CD4-positive, alpha-beta memory T cell (primary cell): ENCODE results near the gene FBXO36. TPM values are rescaled to one million over a fixed set of nuclear protein-coding genes. Genes with fewer than 3 reads are reported as not detected.

Experiments used
- CTCF ChIA-PET: fragments of 350-600 bp; sonication (Branson Sonifier 250); formaldehyde crosslinking; loops from one replicate; lab custom pipeline; 2021; ENCODE audit warnings: inconsistent platforms; ENCODE audit not compliant: partially characterized antibody; lab: Charles Lee
- POLR2A ChIA-PET: fragments of 350-600 bp; sonication (Branson Sonifier 250); formaldehyde crosslinking; loops from one replicate; lab custom pipeline; 2021; ENCODE audit not compliant: partially characterized antibody; lab: Charles Lee
- DNase-seq, 5 donors: peaks; one replicate each; pipeline versions ENCODE4 v3.0.0 to v3.0.0-alpha.2; 2020 to 2022; ENCODE audit warnings: mixed read lengths in 1 of 5
- H3K27ac ChIP-seq: one replicate; pipeline ENCODE4 v1.7.0; 2013; ENCODE audit warnings: low read depth, low read length
- H3K27me3 ChIP-seq: 2 replicates; pipeline ENCODE4 v1.7.0; 2013; ENCODE audit warnings: mild to moderate bottlenecking, low read length, moderate library complexity; ENCODE audit not compliant: insufficient read depth
- H3K36me3 ChIP-seq: 2 replicates; pipeline ENCODE4 v1.7.0; 2013; ENCODE audit warnings: mild to moderate bottlenecking, low read length, moderate library complexity; ENCODE audit not compliant: insufficient read depth
- H3K4me1 ChIP-seq: 2 replicates; pipeline ENCODE4 v1.7.0; 2013; ENCODE audit warnings: mild to moderate bottlenecking, low read length, moderate library complexity; ENCODE audit not compliant: insufficient read depth
- H3K4me3 ChIP-seq, 2 donors: one replicate each; pipeline ENCODE4 v1.7.0; 2013; ENCODE audit warnings: low read length in 2 of 2, mild to moderate bottlenecking in 1 of 2
- H3K9me3 ChIP-seq, 2 donors: one replicate each; pipeline ENCODE4 v1.7.0; 2013; ENCODE audit warnings: low read length in 2 of 2, control low read depth in 1 of 2; ENCODE audit not compliant: control insufficient read depth in 1 of 2
- H3K27ac Mint-ChIP-seq, 7 donors: one replicate each; pipeline ENCODE4 v1.8.0; 2020 to 2021; ENCODE audit warnings: mixed read lengths in 7 of 7, mild to moderate bottlenecking in 6 of 7, inconsistent platforms in 3 of 7, moderate library complexity in 3 of 7
- H3K27me3 Mint-ChIP-seq, 2 donors: one replicate each; pipeline ENCODE4 v1.8.0; 2020 to 2021; ENCODE audit warnings: mixed read lengths in 2 of 2
- H3K36me3 Mint-ChIP-seq, 2 donors: one replicate each; pipeline ENCODE4 v1.8.0; 2020 to 2021; ENCODE audit warnings: mixed read lengths in 2 of 2, inconsistent platforms in 1 of 2, mild to moderate bottlenecking in 1 of 2
- H3K4me1 Mint-ChIP-seq, 4 donors: one replicate each; pipeline ENCODE4 v1.8.0; 2020 to 2021; ENCODE audit warnings: mixed read lengths in 4 of 4, mild to moderate bottlenecking in 1 of 4
- H3K4me3 Mint-ChIP-seq, 8 donors: one replicate each; pipeline ENCODE4 v1.8.0; 2020 to 2021; ENCODE audit warnings: mixed read lengths in 8 of 8, mild to moderate bottlenecking in 7 of 8, moderate library complexity in 6 of 8, inconsistent platforms in 3 of 8
- H3K9me3 Mint-ChIP-seq, 8 donors: one replicate each; pipeline ENCODE4 v1.8.0; 2020 to 2021; ENCODE audit warnings: mixed read lengths in 8 of 8, mild to moderate bottlenecking in 5 of 8, inconsistent platforms in 3 of 8, moderate library complexity in 1 of 8
- intact Hi-C: fragments of 100-400 bp; cut with micrococcal nuclease; formaldehyde crosslinking; loops from one replicate; pipeline ENCODE4 v1.15.1; 2023
- polyA plus RNA-seq, 2 donors: library from polyadenylated mRNA; unstranded; fragments of 300-500 nt; fragmentation: Illumina TruSeq; gene quantifications; one replicate each; pipeline ENCODE4 v1.2.3, GENCODE V29; 2021
- total RNA-seq, 2 experiments: library from RNA; stranded (reverse); gene quantifications; one replicate each; pipeline ENCODE4 v1.2.3, GENCODE V29; 2021

FBXO36 gene
- total and polyA plus RNA-seq, 4 experiments from 2014 or later: 0.55 to 2.2 (median 0.66) TPM

- Mint-ChIP-seq H3K4me3 (no peak overlapping the region), H3K4me1 (peaks cover 30 to 47% (median 36%) of the 10 kb centered on the region in 4 donors)
- no peak overlapping the region for H3K27ac ChIP-seq
Measured at GRCh38 chr2:229882583-229882982, 39.7 kb upstream of the FBXO36 start.

GRCh38 chr2:229884775-229885699 is 37.3 kb upstream of the FBXO36 start:
- Histone ChIP-seq H3K4me1 (peaks cover 19% of the 10 kb centered on the region), H3K9me3 (no peaks in the 10 kb centered on the region), H3K27me3 (no peaks in the 10 kb centered on the region), H3K36me3 (peaks cover 4% of the 10 kb centered on the region), H3K4me3 (no peak overlapping the region), H3K27ac (no peak overlapping the region)
- H3K27me3 Mint-ChIP-seq: no peaks in the 10 kb centered on the region
- H3K4me3 Mint-ChIP-seq: no peak overlapping the region
- H3K4me1 Mint-ChIP-seq: peaks cover 41 to 65% (median 52%) of the 10 kb centered on the region in 4 donors
- no peaks in the 10 kb centered on the region for H3K9me3 Mint-ChIP-seq
- H3K27ac Mint-ChIP-seq: peak overlapping the region in 3 of 7 donors; percentile 54 to 66 (median 62)
- intact Hi-C loops: loop anchor here (1.0 kb wide), 1 partner anchor 84 kb away; no protein-coding TSS in a partner anchor
- H3K36me3 Mint-ChIP-seq: peaks cover 9 to 22% of the 10 kb centered on the region in 2 donors
- ChIA-PET CTCF (interaction anchor here (3.0 kb wide), 1 partner anchor 84 kb away, joined by 15 read pairs; no protein-coding TSS in a partner anchor), POLR2A (no interaction called here)
- DNase-seq: no peak

More at GRCh38 chr2:229882583-229882982, 39.7 kb upstream of the FBXO36 start:
- DNase-seq: no peak
- Mint-ChIP-seq H3K27me3 (no peaks in the 10 kb centered on the region), H3K36me3 (peaks cover 21 to 36% of the 10 kb centered on the region in 2 donors), H3K27ac (peak overlapping the region in 6 of 7 donors; percentile 1 to 42 (median 24)), H3K9me3 (no peaks in the 10 kb centered on the region)
- intact Hi-C loops: no loop called here
- Histone ChIP-seq H3K27me3 (no peaks in the 10 kb centered on the region), H3K9me3 (no peaks in the 10 kb centered on the region), H3K36me3 (peaks cover 15% of the 10 kb centered on the region), H3K4me1 (peaks cover 2% of the 10 kb centered on the region), H3K4me3 (no peak overlapping the region)
- ChIA-PET POLR2A (no interaction called here), CTCF (no interaction called here)

GRCh38 chr2:229887441-229887840 is 34.9 kb upstream of the FBXO36 start:
- Histone ChIP-seq H3K27ac (no peak overlapping the region), H3K4me3 (no peak overlapping the region), H3K9me3 (no peaks in the 10 kb centered on the region), H3K36me3 (no peaks in the 10 kb centered on the region), H3K4me1 (peaks cover 19% of the 10 kb centered on the region), H3K27me3 (no peaks in the 10 kb centered on the region)
- H3K27ac Mint-ChIP-seq: peak overlapping the region in 5 of 7 donors; percentile 2 to 63 (median 24)
- no peaks in the 10 kb centered on the region for H3K9me3 Mint-ChIP-seq
- DNase-seq: no peak
- ChIA-PET POLR2A (no interaction called here), CTCF (interaction anchor here (0.9 to 3.0 kb wide), 4 partner anchors 10 to 108 kb away, joined by 3 to 15 read pairs (median 4); no protein-coding TSS in a partner anchor)
- H3K27me3 Mint-ChIP-seq: no peaks in the 10 kb centered on the region
- intact Hi-C loops: no loop called here
- no peak overlapping the region for H3K4me3 Mint-ChIP-seq
- peaks cover 5 to 20% of the 10 kb centered on the region in 2 donors for H3K36me3 Mint-ChIP-seq
- peaks cover 40 to 70% (median 54%) of the 10 kb centered on the region in 4 donors for H3K4me1 Mint-ChIP-seq

GRCh38 chr2:229888031-229888430 is 34.3 kb upstream of the FBXO36 start:
- Histone ChIP-seq H3K36me3 (no peaks in the 10 kb centered on the region), H3K4me1 (peaks cover 19% of the 10 kb centered on the region), H3K9me3 (no peaks in the 10 kb centered on the region), H3K27ac (no peak overlapping the region), H3K27me3 (no peaks in the 10 kb centered on the region), H3K4me3 (no peak overlapping the region)
- Mint-ChIP-seq H3K27ac (peak overlapping the region in 1 of 7 donors; percentile 6), H3K36me3 (peaks cover 5 to 22% of the 10 kb centered on the region in 2 donors), H3K4me3 (peak overlapping the region in 1 of 8 donors; percentile 24), H3K9me3 (no peaks in the 10 kb centered on the region), H3K4me1 (peaks cover 37 to 70% (median 51%) of the 10 kb centered on the region in 4 donors), H3K27me3 (no peaks in the 10 kb centered on the region)
- POLR2A ChIA-PET: interaction anchor here (0.6 kb wide), 1 partner anchor 33 kb away, joined by 3 read pairs; no protein-coding TSS in a partner anchor
- intact Hi-C loops: no loop called here
- CTCF ChIA-PET: interaction anchor here (1.6 to 3.0 kb wide), 3 partner anchors 23 to 87 kb away, joined by 3 to 15 read pairs (median 6); no protein-coding TSS in a partner anchor
- no peak for DNase-seq

- H3K36me3 Mint-ChIP-seq: peaks cover 5 to 24% of the 10 kb centered on the region in 2 donors
Measured at GRCh38 chr2:229889023-229889422, 33.3 kb upstream of the FBXO36 start.

GRCh38 chr2:229896857-229897256 is 25.4 kb upstream of the FBXO36 start:
- peaks cover 0 to 1% (median 0%) of the 10 kb centered on the region in 8 donors for H3K9me3 Mint-ChIP-seq
- peak overlapping the region in 2 of 8 donors; percentile 20 to 62 for H3K4me3 Mint-ChIP-seq
- ChIA-PET CTCF (interaction anchor here (0.9 to 1.2 kb wide), 2 partner anchors 45 to 95 kb away, joined by 3 read pairs; no protein-coding TSS in a partner anchor), POLR2A (interaction anchor here (1.3 kb wide), 1 partner anchor 44 kb away, joined by 6 read pairs; no protein-coding TSS in a partner anchor)
- H3K4me1 ChIP-seq: peaks cover 40% of the 10 kb centered on the region
- H3K27ac ChIP-seq: no peak overlapping the region
- peaks cover 39 to 86% (median 54%) of the 10 kb centered on the region in 4 donors for H3K4me1 Mint-ChIP-seq
- peaks cover 0 to 21% of the 10 kb centered on the region in 2 donors for H3K36me3 Mint-ChIP-seq
- no peak overlapping the region for H3K4me3 ChIP-seq
- H3K27me3 Mint-ChIP-seq: no peaks in the 10 kb centered on the region
- no peaks in the 10 kb centered on the region for H3K9me3 ChIP-seq
- DNase-seq: no peak
- intact Hi-C loops: no loop called here
- H3K27ac Mint-ChIP-seq: peak overlapping the region in 5 of 7 donors; percentile 6 to 74 (median 25)
- H3K27me3 ChIP-seq: no peaks in the 10 kb centered on the region
- no peaks in the 10 kb centered on the region for H3K36me3 ChIP-seq

More at GRCh38 chr2:229889023-229889422, 33.3 kb upstream of the FBXO36 start:
- intact Hi-C loops: no loop called here
- H3K27ac Mint-ChIP-seq: peak overlapping the region in 2 of 7 donors; percentile 14 to 72
- ChIA-PET CTCF (interaction anchor here (0.9 to 1.6 kb wide), 4 partner anchors 22 to 109 kb away, joined by 3 to 6 read pairs (median 4); no protein-coding TSS in a partner anchor), POLR2A (interaction anchor here (0.6 kb wide), 1 partner anchor 11 kb away, joined by 3 read pairs; no protein-coding TSS in a partner anchor)
- DNase-seq: no peak
- no peak overlapping the region for H3K4me3 ChIP-seq
- no peaks in the 10 kb centered on the region for H3K36me3 ChIP-seq
- H3K9me3 Mint-ChIP-seq: no peaks in the 10 kb centered on the region
- H3K4me3 Mint-ChIP-seq: no peak overlapping the region
- H3K27ac ChIP-seq: no peak overlapping the region
- H3K27me3 Mint-ChIP-seq: no peaks in the 10 kb centered on the region
- H3K9me3 ChIP-seq: no peaks in the 10 kb centered on the region
- H3K4me1 Mint-ChIP-seq: peaks cover 42 to 71% (median 53%) of the 10 kb centered on the region in 4 donors
- H3K27me3 ChIP-seq: no peaks in the 10 kb centered on the region
- H3K4me1 ChIP-seq: peaks cover 19% of the 10 kb centered on the region
